RWPE2 (cell line): Measurements from ENCODE around the gene LYSET.

Experiments used
- ATAC-seq: fragments of 200-7000 bp; cut with Tn5 transposase; 3 replicates; pipeline ENCODE4 v1.9.1; 2021; ENCODE audit warnings: low read depth
- DNase-seq: peaks from one replicate; pipeline ENCODE4 v3.0.0-alpha.2; 2020; ENCODE audit warnings: low spot score
- H3K27ac ChIP-seq: fragments of 450-650 bp; 2 replicates; pipeline ENCODE4 v1.5.1; 2017; ENCODE audit warnings: mild to moderate bottlenecking; ENCODE audit not compliant: poor library complexity, severe bottlenecking
- H3K27me3 ChIP-seq: fragments of 250-450 bp; sonication (Bioruptor Pico); 2 replicates; pipeline ENCODE4 v1.5.1; 2021; ENCODE audit warnings: mild to moderate bottlenecking, moderate library complexity; ENCODE audit not compliant: insufficient read depth, poor library complexity, severe bottlenecking
- H3K36me3 ChIP-seq: fragments of 250-450 bp; sonication (Bioruptor Pico); 2 replicates; pipeline ENCODE4 v1.5.1; 2020; ENCODE audit warnings: low read depth, mild to moderate bottlenecking, moderate library complexity
- H3K4me1 ChIP-seq: fragments of 250-450 bp; sonication (Bioruptor Pico); 2 replicates; pipeline ENCODE4 v1.5.1; 2021; ENCODE audit warnings: mild to moderate bottlenecking, moderate library complexity; ENCODE audit not compliant: insufficient read depth, poor library complexity, severe bottlenecking
- H3K4me3 ChIP-seq: fragments of 250-450 bp; sonication (Bioruptor Pico); 2 replicates; pipeline ENCODE4 v1.5.1; 2021; ENCODE audit warnings: mild to moderate bottlenecking, moderate library complexity; ENCODE audit not compliant: severe bottlenecking
- H3K9me3 ChIP-seq: fragments of 250-450 bp; sonication (Bioruptor Pico); 2 replicates; pipeline ENCODE4 v1.5.1; 2021; ENCODE audit warnings: mild to moderate bottlenecking, moderate library complexity; ENCODE audit not compliant: severe bottlenecking
- CTCF ChIP-seq: fragments of 450-650 bp; IDR thresholded peaks from one replicate; pipeline ENCODE4 v1.5.1; 2017; ENCODE audit warnings: mild to moderate bottlenecking, moderate library complexity; ENCODE audit not compliant: poor library complexity, severe bottlenecking

The LYSET gene

DNA sequence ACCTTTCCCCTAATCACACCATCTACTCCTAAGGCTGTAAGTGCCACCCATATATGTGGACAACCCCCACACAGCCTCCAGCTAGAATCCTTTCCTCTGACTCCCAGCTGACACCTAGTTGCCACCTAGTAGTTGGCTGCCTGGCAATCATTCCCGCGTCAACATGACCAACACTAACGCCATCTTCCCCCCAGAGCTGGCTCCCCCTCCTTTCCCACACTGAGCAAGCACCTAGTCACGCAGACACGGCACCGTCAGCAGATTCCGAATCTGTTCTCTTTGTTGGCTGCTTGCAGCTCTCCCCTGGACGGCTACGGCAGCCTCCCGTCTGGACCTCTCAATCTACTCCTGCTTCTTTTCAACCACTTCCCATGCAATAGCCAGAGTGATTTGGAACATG, 49.7 kb downstream of the LYSET start:
- no peak overlapping the region for H3K4me3 ChIP-seq
- no peak for TF ChIP-seq CTCF
- H3K27me3 ChIP-seq = no peaks in the 10 kb centered on the region
- DNase-seq (peak; percentile 87), ATAC-seq (peak; percentile 74)
- no peak overlapping the region for H3K27ac ChIP-seq
- no peaks in the 10 kb centered on the region for H3K9me3 ChIP-seq
- peaks cover 2% of the 10 kb centered on the region for H3K4me1 ChIP-seq
- peaks cover 4% of the 10 kb centered on the region; the same call in 1 of the 2 replicates for H3K36me3 ChIP-seq
